H1 (cell line): Measurements from ENCODE around the gene ARPP19. TPM values are rescaled to one million over a fixed set of nuclear protein-coding genes. Genes with fewer than 3 reads are reported as not detected.

ENCODE experiments used
- CTCF ChIA-PET: fragments of 300-600 bp; sonication (Branson Sonifier 250); formaldehyde crosslinking; loops from one replicate; lab custom pipeline; 2021; ENCODE audit not compliant: partially characterized antibody; lab: Charles Lee
- POLR2A ChIA-PET: fragments of 300-600 bp; sonication (Branson Sonifier 250); formaldehyde crosslinking; loops from one replicate; lab custom pipeline; 2021; ENCODE audit warnings: inconsistent platforms; ENCODE audit not compliant: partially characterized antibody; lab: Charles Lee
- DNase-seq, 2 experiments: peaks; one replicate each; pipeline versions ENCODE4 v3.0.0 to v3.0.0-alpha.2; 2010 to 2022; ENCODE audit warnings: low spot score in 2 of 2, low read depth in 1 of 2, mixed read lengths in 1 of 2
- FAIRE-seq: peaks from 2 replicates; lab custom pipeline; 2011; peaks lifted over from hg19 to GRCh38; lab: Jason Lieb, UNC
- H2AFZ ChIP-seq: 2 replicates; pipeline ENCODE4 v1.8.1; 2012; ENCODE audit warnings: low read length, inconsistent platforms
- H2AK5ac ChIP-seq: 2 replicates; pipeline ENCODE4 v1.6.1; 2013; ENCODE audit warnings: low read depth, low read length
- H2BK120ac ChIP-seq: replicated peaks from 2 replicates; pipeline ENCODE3; 2013; ENCODE audit warnings: low read depth, low read length, inconsistent platforms
- H2BK12ac ChIP-seq: 2 replicates; pipeline ENCODE4 v1.6.1; 2013; ENCODE audit warnings: low read depth, low read length
- H2BK15ac ChIP-seq: 2 replicates; pipeline ENCODE4 v1.6.1; 2013; ENCODE audit warnings: low read length
- H2BK20ac ChIP-seq: 2 replicates; pipeline ENCODE4 v1.6.1; 2013; ENCODE audit warnings: low read length
- H2BK5ac ChIP-seq: 2 replicates; pipeline ENCODE4 v1.6.1; 2013; ENCODE audit warnings: low read depth, low read length
- H3K14ac ChIP-seq: 2 replicates; pipeline ENCODE4 v1.6.1; 2013; ENCODE audit warnings: inconsistent platforms; ENCODE audit not compliant: insufficient read length
- H3K18ac ChIP-seq: 2 replicates; pipeline ENCODE4 v1.6.1; 2013; ENCODE audit warnings: low read length; ENCODE audit errors: extremely low read depth
- H3K23ac ChIP-seq: 2 replicates; pipeline ENCODE4 v1.6.1; 2013; ENCODE audit warnings: inconsistent platforms; ENCODE audit not compliant: insufficient read length
- H3K23me2 ChIP-seq: 2 replicates; pipeline ENCODE4 v1.6.1; 2013; ENCODE audit warnings: low read depth, low read length
- H3K27ac ChIP-seq: 2 replicates; pipeline ENCODE4 v1.6.1; 2011; ENCODE audit warnings: low read depth, low read length, inconsistent platforms
- H3K27me3 ChIP-seq, 4 experiments: replicated peaks in 1 of 4; 1 replicate in 1 of 4; 2 replicates in 3 of 4; pipeline versions ENCODE4 v1.6.1 to v1.8.1; 2011 to 2013; ENCODE audit warnings: low read length in 3 of 4, mild to moderate bottlenecking in 3 of 4, inconsistent platforms in 2 of 4, mixed read lengths in 2 of 4, moderate library complexity in 1 of 4; ENCODE audit not compliant: control insufficient read depth in 3 of 4, insufficient read depth in 3 of 4; ENCODE audit errors: extremely low read depth in 1 of 4
- H3K36me3 ChIP-seq, 4 experiments: 2 replicates each; pipeline versions ENCODE4 v1.6.1 to v1.8.1; 2011 to 2013; ENCODE audit warnings: mild to moderate bottlenecking in 4 of 4, low read length in 3 of 4, moderate library complexity in 2 of 4, control low read depth in 1 of 4, inconsistent platforms in 1 of 4; ENCODE audit not compliant: insufficient read depth in 4 of 4, control insufficient read depth in 2 of 4
- H3K4ac ChIP-seq: replicated peaks from 2 replicates; pipeline ENCODE3; 2013; ENCODE audit warnings: low read length, low read depth, mixed read lengths, inconsistent platforms; ENCODE audit not compliant: insufficient read length
- H3K4me1 ChIP-seq, 4 experiments: replicated peaks in 1 of 4; 1 replicate in 1 of 4; 2 replicates in 3 of 4; pipeline versions ENCODE4 v1.6.1 to v1.8.1; 2011 to 2013; ENCODE audit warnings: low read length in 3 of 4, inconsistent platforms in 2 of 4, mixed read lengths in 1 of 4; ENCODE audit not compliant: insufficient read depth in 4 of 4, control insufficient read depth in 3 of 4
- H3K4me2 ChIP-seq, 2 experiments: 2 replicates each; pipeline versions ENCODE4 v1.6.1 to v1.8.1; 2011 to 2013; ENCODE audit warnings: low read depth in 2 of 2, low read length in 2 of 2, control low read depth in 1 of 2, inconsistent platforms in 1 of 2, mild to moderate bottlenecking in 1 of 2; ENCODE audit not compliant: insufficient read depth in 1 of 2
- H3K4me3 ChIP-seq, 4 experiments: fragments of 200-600, 300-600 bp in 1 of 4; sonication (generic), shearing (Covaris generic), sonication (Bioruptor Twin) in 1 of 4; 2 replicates each; pipeline versions ENCODE4 v1.5.1 to v1.8.1; 2011 to 2016; ENCODE audit warnings: low read length in 4 of 4, low read depth in 3 of 4, control low read depth in 2 of 4, inconsistent platforms in 2 of 4, mild to moderate bottlenecking in 2 of 4, mixed read lengths in 1 of 4, moderate library complexity in 1 of 4; ENCODE audit not compliant: insufficient read depth in 2 of 4; ENCODE audit errors: extremely low read depth in 1 of 4
- H3K56ac ChIP-seq: replicated peaks from 2 replicates; pipeline ENCODE3; 2013; ENCODE audit warnings: low read depth, mild to moderate bottlenecking, mixed read lengths, low read length, inconsistent platforms; ENCODE audit not compliant: insufficient read length
- H3K79me1 ChIP-seq: 2 replicates; pipeline ENCODE4 v1.6.1; 2013; ENCODE audit warnings: low read depth, low read length, control low read depth
- H3K79me2 ChIP-seq, 2 experiments: 2 replicates each; pipeline versions ENCODE4 v1.6.1 to v1.8.1; 2012 to 2013; ENCODE audit warnings: low read length in 2 of 2, mild to moderate bottlenecking in 2 of 2, inconsistent platforms in 1 of 2; ENCODE audit not compliant: insufficient read depth in 2 of 2, control insufficient read depth in 1 of 2
- H3K9ac ChIP-seq, 4 experiments: replicated peaks in 1 of 4; 1 replicate in 1 of 4; 2 replicates in 3 of 4; pipeline versions ENCODE4 v1.6.1 to v1.8.1; 2011 to 2013; ENCODE audit warnings: low read depth in 3 of 4, low read length in 3 of 4, control low read depth in 2 of 4, mild to moderate bottlenecking in 2 of 4, moderate library complexity in 2 of 4, inconsistent platforms in 1 of 4; ENCODE audit errors: extremely low read depth in 1 of 4
- H3K9me3 ChIP-seq, 2 experiments: 2 replicates each; pipeline versions ENCODE4 v1.6.1 to v1.8.1; 2012 to 2013; ENCODE audit warnings: mild to moderate bottlenecking in 2 of 2, moderate library complexity in 2 of 2, control low read depth in 1 of 2, inconsistent platforms in 1 of 2, low read depth in 1 of 2, low read length in 1 of 2, mixed read lengths in 1 of 2; ENCODE audit not compliant: insufficient read depth in 2 of 2
- H4K20me1 ChIP-seq, 2 experiments: replicated peaks in 1 of 2; 2 replicates each; pipeline versions ENCODE3 to v1.8.1; 2011 to 2013; ENCODE audit warnings: inconsistent platforms in 2 of 2, low read length in 2 of 2, mild to moderate bottlenecking in 1 of 2; ENCODE audit not compliant: insufficient read depth in 2 of 2, control insufficient read depth in 1 of 2
- H4K5ac ChIP-seq: 2 replicates; pipeline ENCODE4 v1.6.1; 2013; ENCODE audit warnings: low read length, low read depth, mixed read lengths, inconsistent platforms; ENCODE audit not compliant: insufficient read length
- H4K8ac ChIP-seq: 2 replicates; pipeline ENCODE4 v1.8.0; 2013; ENCODE audit warnings: mild to moderate bottlenecking, moderate library complexity, low read length, inconsistent platforms; ENCODE audit not compliant: insufficient read depth; ENCODE audit errors: extremely low read depth
- H4K91ac ChIP-seq: replicated peaks from 2 replicates; pipeline ENCODE3; 2013; ENCODE audit warnings: low read length, mixed read lengths, inconsistent platforms; ENCODE audit not compliant: insufficient read length
- CBX8 ChIP-seq: fragments of 300-800, 300-1000 bp; sonication (generic); IDR thresholded peaks from 2 replicates; pipeline ENCODE4 v1.7.1; 2016; ENCODE audit warnings: low read depth, low read length, borderline replicate concordance
- POU5F1 ChIP-seq: IDR thresholded peaks from 2 replicates; pipeline ENCODE4 v1.6.1; 2011; ENCODE audit warnings: low read depth, mild to moderate bottlenecking, low read length, moderate library complexity
- TAF7 ChIP-seq: optimal IDR thresholded peaks from 2 replicates; pipeline ENCODE3; 2011; ENCODE audit warnings: low read depth, mild to moderate bottlenecking, inconsistent platforms, low read length, moderate library complexity, borderline replicate concordance
- TCF12 ChIP-seq: IDR thresholded peaks from 2 replicates; pipeline ENCODE4 v1.6.1; 2011; ENCODE audit warnings: low read depth, mild to moderate bottlenecking, low read length
- WGBS, 2 experiments: shearing (Covaris generic) in 1 of 2; methylation state at CpG; one replicate each; pipeline versions ENCODE4 v1.1.6 to v1.1.7; 2013 to 2015; ENCODE audit warnings: low lambda C conversion rate in 2 of 2, mixed read lengths in 2 of 2, inconsistent platforms in 1 of 2, low coverage in 1 of 2, missing lambda C conversion rate in 1 of 2; ENCODE audit not compliant: insufficient replicate concordance in 2 of 2, insufficient coverage in 1 of 2, insufficient read length in 1 of 2; ENCODE audit errors: extremely low coverage in 1 of 2, missing lambda C conversion rate in 1 of 2; 5-methylcytosine and 5-hydroxymethylcytosine counted together
- polyA plus RNA-seq, 7 experiments: library from polyadenylated mRNA; depleted of rRNA in 3 of 7; stranded (reverse) in 5 of 7; unstranded in 2 of 7; fragments of >200 nt in 5 of 7; fragments of 200-250 nt in 2 of 7; gene quantifications; 1 replicate in 5 of 7; 2 replicates in 1 of 7; 4 replicates in 1 of 7; pipeline versions ENCODE4 v1.2.1 to v1.2.3, GENCODE V29; 2011 to 2013; ENCODE audit warnings: missing spikeins in 2 of 7, mixed read lengths in 2 of 7
- total RNA-seq: library from RNA; stranded (reverse); fragmentation: NEBNext Ultra II Directional; extraction: Animal tissue kit (Norgen Biotek cat#: 25700); gene quantifications from 2 replicates; pipeline ENCODE4 v1.2.1, GENCODE V29; 2021

Gene ARPP19
- total and polyA plus RNA-seq, 2 of the 8 experiments (the other 6 are each of a cell fraction or from before 2014, with no cell fraction given), result 81.9 to 274 TPM

DNA sequence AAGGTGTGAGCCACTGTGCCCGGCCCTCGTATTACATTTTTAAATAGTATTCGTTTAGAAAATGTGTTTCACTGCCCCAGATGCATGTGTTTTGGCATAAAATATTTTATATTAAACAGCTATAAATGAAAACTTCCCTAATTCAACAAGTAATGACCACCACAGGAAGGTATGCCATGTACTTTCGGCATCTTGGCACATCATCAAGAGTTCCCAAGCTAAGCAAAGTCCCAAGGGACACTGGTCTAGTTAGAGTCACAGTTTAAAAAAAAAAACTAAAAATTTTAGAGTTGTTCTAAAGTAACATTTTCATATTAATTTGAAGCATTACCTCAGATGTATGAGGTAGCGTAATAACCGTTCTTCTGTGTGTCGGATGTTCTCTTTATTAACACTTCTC is 15.6 kb upstream of the ARPP19 start:
- H3K9ac ChIP-seq, result no peak overlapping the region
- FAIRE-seq (no peak), DNase-seq (no peak)
- H3K79me1 ChIP-seq, result no peaks in the 10 kb centered on the region
- H3K4me2 ChIP-seq, result no peak overlapping the region
- H3K14ac ChIP-seq, result no peak overlapping the region
- H4K5ac ChIP-seq, result no peak overlapping the region
- H3K18ac ChIP-seq, result no peak overlapping the region
- no peak overlapping the region for H2BK20ac ChIP-seq
- H2BK12ac ChIP-seq, result no peak overlapping the region
- no peaks in the 10 kb centered on the region for H3K79me2 ChIP-seq
- no peak overlapping the region for H3K4me3 ChIP-seq
- H3K4ac ChIP-seq, result no peak overlapping the region
- no peak overlapping the region for H2BK5ac ChIP-seq
- no peaks in the 10 kb centered on the region for H3K23me2 ChIP-seq
- no peak overlapping the region for H3K56ac ChIP-seq
- no peak overlapping the region for H2AFZ ChIP-seq
- POLR2A ChIA-PET, result no interaction called here
- H4K91ac ChIP-seq, result no peak overlapping the region
- H3K4me1 ChIP-seq, result no peaks in the 10 kb centered on the region
- no peaks in the 10 kb centered on the region for H4K20me1 ChIP-seq
- WGBS, 2 experiments, result 90% methylated on average over 7 of the region's 7 CpGs; no CpG with 5 or more reads in 1 of the 2 experiments
- no peaks in the 10 kb centered on the region for H3K27me3 ChIP-seq
- no peak overlapping the region for H3K27ac ChIP-seq
- CTCF ChIA-PET, result interaction anchor here (1.7 kb wide), 1 partner anchor 9 kb away, joined by 6 read pairs; no protein-coding TSS in a partner anchor
- H4K8ac ChIP-seq, result no peak overlapping the region
- H2AK5ac ChIP-seq, result no peak overlapping the region
- H2BK120ac ChIP-seq, result no peak overlapping the region
- no peak for TF ChIP-seq CBX8
- TF ChIP-seq TAF7, result no peak
- TF ChIP-seq POU5F1, result no peak
- no peak for TF ChIP-seq TCF12
- TF ChIP-seq, all 59 proteins: peak for 0
- no peak overlapping the region for H2BK15ac ChIP-seq
- no peaks in the 10 kb centered on the region for H3K9me3 ChIP-seq
- no peaks in the 10 kb centered on the region for H3K36me3 ChIP-seq
- H3K23ac ChIP-seq, result no peak overlapping the region
